Naive thymus-derived CD4-positive, alpha-beta T cell (primary cell): ENCODE results near the gene HECW1. TPM values are rescaled to one million over a fixed set of nuclear protein-coding genes. Genes with fewer than 3 reads are reported as not detected.
A peak's percentile ranks its signal among the peaks of the same experiment; 100 is the strongest.

Experiments
- ATAC-seq: fragments of 150-1000 bp; cut with Tn5 transposase; 2 replicates; pipeline ENCODE4 v1.10.0; 2021; ENCODE audit warnings: mild to moderate bottlenecking, moderate library complexity
- CTCF ChIA-PET: fragments of 350-600 bp; sonication (Branson Sonifier 250); formaldehyde crosslinking; loops from one replicate; lab custom pipeline; 2021; ENCODE audit warnings: antibody characterized with exemption; lab: Charles Lee
- POLR2A ChIA-PET: fragments of 350-600 bp; sonication (Branson Sonifier 250); formaldehyde crosslinking; loops from one replicate; lab custom pipeline; 2021; ENCODE audit warnings: antibody characterized with exemption, inconsistent platforms; lab: Charles Lee
- DNase-seq, 9 donors: peaks; one replicate each; pipeline versions ENCODE4 v3.0.0 to v3.0.0-alpha.2; 2020 to 2022; ENCODE audit warnings: mixed read lengths in 1 of 9
- H3K27ac ChIP-seq: one replicate; pipeline ENCODE4 v1.7.0; 2013; ENCODE audit warnings: mild to moderate bottlenecking, low read depth, low read length, moderate library complexity
- H3K27me3 ChIP-seq, 2 donors: one replicate each; pipeline ENCODE4 v1.7.0; 2013; ENCODE audit warnings: low read length in 2 of 2, mild to moderate bottlenecking in 2 of 2, moderate library complexity in 2 of 2; ENCODE audit not compliant: control insufficient read depth in 2 of 2, insufficient read depth in 2 of 2
- H3K36me3 ChIP-seq, 3 experiments: 1 replicate in 2 of 3; 2 replicates in 1 of 3; pipeline ENCODE4 v1.7.0; 2013; ENCODE audit warnings: low read length in 3 of 3, mild to moderate bottlenecking in 3 of 3, moderate library complexity in 1 of 3; ENCODE audit not compliant: insufficient read depth in 3 of 3, control insufficient read depth in 2 of 3
- H3K4me1 ChIP-seq, 2 donors: one replicate each; pipeline ENCODE4 v1.7.0; 2013; ENCODE audit warnings: low read length in 2 of 2, mild to moderate bottlenecking in 2 of 2, moderate library complexity in 1 of 2; ENCODE audit not compliant: control insufficient read depth in 2 of 2, insufficient read depth in 2 of 2
- H3K4me3 ChIP-seq: 2 replicates; pipeline ENCODE4 v1.7.0; 2013; ENCODE audit warnings: mild to moderate bottlenecking, low read length
- H3K9me3 ChIP-seq, 3 experiments: 1 replicate in 2 of 3; 2 replicates in 1 of 3; pipeline ENCODE4 v1.7.0; 2013; ENCODE audit warnings: low read length in 3 of 3; ENCODE audit not compliant: control insufficient read depth in 2 of 3
- H3K27ac Mint-ChIP-seq, 9 donors: one replicate each; pipeline ENCODE4 v1.8.0; 2020 to 2022; ENCODE audit warnings: mixed read lengths in 9 of 9, mild to moderate bottlenecking in 8 of 9, moderate library complexity in 5 of 9, inconsistent platforms in 2 of 9
- H3K27me3 Mint-ChIP-seq, 5 donors: one replicate each; pipeline ENCODE4 v1.8.0; 2021 to 2022; ENCODE audit warnings: mixed read lengths in 5 of 5, mild to moderate bottlenecking in 1 of 5
- H3K36me3 Mint-ChIP-seq, 5 donors: one replicate each; pipeline ENCODE4 v1.8.0; 2020 to 2022; ENCODE audit warnings: mixed read lengths in 5 of 5, mild to moderate bottlenecking in 3 of 5, inconsistent platforms in 1 of 5
- H3K4me1 Mint-ChIP-seq, 7 donors: one replicate each; pipeline ENCODE4 v1.8.0; 2020 to 2022; ENCODE audit warnings: mixed read lengths in 7 of 7, mild to moderate bottlenecking in 3 of 7, inconsistent platforms in 1 of 7
- H3K4me3 Mint-ChIP-seq, 10 donors: one replicate each; pipeline ENCODE4 v1.8.0; 2020 to 2022; ENCODE audit warnings: mild to moderate bottlenecking in 10 of 10, mixed read lengths in 10 of 10, moderate library complexity in 6 of 10, inconsistent platforms in 2 of 10
- H3K9me3 Mint-ChIP-seq, 11 donors: one replicate each; pipeline ENCODE4 v1.8.0; 2020 to 2022; ENCODE audit warnings: mixed read lengths in 11 of 11, mild to moderate bottlenecking in 4 of 11, inconsistent platforms in 1 of 11, moderate library complexity in 1 of 11
- intact Hi-C, 2 donors: fragments of 100-400 bp; cut with micrococcal nuclease; formaldehyde crosslinking; loops; one replicate each; pipeline ENCODE4 v1.15.1; 2023
- polyA plus RNA-seq, 2 donors: library from polyadenylated mRNA; unstranded; fragments of 300-500 nt; fragmentation: Illumina TruSeq; gene quantifications; one replicate each; pipeline ENCODE4 v1.2.3, GENCODE V29; 2021
- total RNA-seq, 6 experiments: library from RNA in 5 of 6; stranded (reverse) in 5 of 6; gene quantifications; 1 replicate in 5 of 6; 2 replicates in 1 of 6; pipeline ENCODE4 v1.2.3 and lab custom pipeline; 2021 to 2026

HECW1 gene
- total and polyA plus RNA-seq, 7 experiments from 2014 or later: not detected

- H3K4me3 Mint-ChIP-seq: no peak overlapping the region
- H3K4me1 ChIP-seq: no peaks in the 10 kb centered on the region
- H3K36me3 ChIP-seq: no peaks in the 10 kb centered on the region
- peak in 2 of 9 donors; percentile 9 to 13 for DNase-seq
- intact Hi-C loops: no loop called here
- POLR2A ChIA-PET: no interaction called here
- no peaks in the 10 kb centered on the region for H3K9me3 ChIP-seq
- CTCF ChIA-PET: no interaction called here
- no peak overlapping the region for H3K27ac Mint-ChIP-seq
- no peaks in the 10 kb centered on the region for H3K36me3 Mint-ChIP-seq
- H3K27me3 ChIP-seq: no peaks in the 10 kb centered on the region
- H3K9me3 Mint-ChIP-seq: no peaks in the 10 kb centered on the region
- peaks cover 0 to 12% (median 3%) of the 10 kb centered on the region in 7 donors for H3K4me1 Mint-ChIP-seq
- H3K27ac ChIP-seq: no peak overlapping the region
- no peak for ATAC-seq
- peaks cover 0 to 6% (median 4%) of the 10 kb centered on the region in 5 donors for H3K27me3 Mint-ChIP-seq
- no peak overlapping the region for H3K4me3 ChIP-seq
Observed at GRCh38 chr7:43508461-43508860, 396.0 kb downstream of the HECW1 start.

- Mint-ChIP-seq H3K36me3 (no peaks in the 10 kb centered on the region), H3K27me3 (peaks cover 4 to 15% (median 6%) of the 10 kb centered on the region in 5 donors), H3K9me3 (no peaks in the 10 kb centered on the region), H3K4me1 (peaks cover 0 to 12% (median 3%) of the 10 kb centered on the region in 7 donors), H3K27ac (peak overlapping the region in 1 of 9 donors; percentile 22), H3K4me3 (no peak overlapping the region)
- DNase-seq (no peak), ATAC-seq (no peak)
- no peaks in the 10 kb centered on the region for H3K4me1 ChIP-seq
- ChIA-PET CTCF (no interaction called here), POLR2A (no interaction called here)
- no peak overlapping the region for H3K27ac ChIP-seq
- H3K4me3 ChIP-seq: no peak overlapping the region
- H3K27me3 ChIP-seq: peaks cover 0 to 3% of the 10 kb centered on the region in 2 donors
- intact Hi-C loops: no loop called here
- H3K36me3 ChIP-seq: no peaks in the 10 kb centered on the region
- no peaks in the 10 kb centered on the region for H3K9me3 ChIP-seq
Observed at GRCh38 chr7:43509906-43510305, 397.5 kb downstream of the HECW1 start.

DNA sequence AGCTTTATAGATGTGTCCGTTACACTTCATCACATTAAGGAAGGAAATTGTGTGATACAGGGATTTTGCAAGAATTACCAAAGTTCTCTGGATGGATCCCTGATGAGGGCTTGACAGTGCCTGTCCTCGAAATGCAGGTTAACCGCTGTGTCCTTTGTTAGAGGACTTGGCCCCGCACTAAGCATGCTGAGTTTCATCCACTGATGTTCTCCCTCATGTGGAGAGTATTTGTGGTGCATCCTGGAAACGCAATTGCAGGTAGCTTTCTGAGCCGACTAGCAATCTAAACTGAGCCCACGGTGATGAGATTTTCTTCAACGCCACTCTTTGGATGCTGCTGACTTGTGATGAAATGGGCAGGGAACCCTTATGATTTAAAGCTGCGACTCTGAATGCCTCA, 398.6 kb downstream of the HECW1 start:
- Histone ChIP-seq H3K27me3 (peaks cover 0 to 3% of the 10 kb centered on the region in 2 donors), H3K9me3 (no peaks in the 10 kb centered on the region), H3K4me1 (no peaks in the 10 kb centered on the region), H3K4me3 (no peak overlapping the region), H3K27ac (no peak overlapping the region), H3K36me3 (no peaks in the 10 kb centered on the region)
- no peaks in the 10 kb centered on the region for H3K9me3 Mint-ChIP-seq
- intact Hi-C loops: no loop called here
- no peak overlapping the region for H3K4me3 Mint-ChIP-seq
- ATAC-seq: no peak
- ChIA-PET CTCF (no interaction called here), POLR2A (no interaction called here)
- no peak overlapping the region for H3K27ac Mint-ChIP-seq
- H3K36me3 Mint-ChIP-seq: no peaks in the 10 kb centered on the region
- DNase-seq: no peak
- H3K4me1 Mint-ChIP-seq: peaks cover 0 to 12% (median 3%) of the 10 kb centered on the region in 7 donors
- H3K27me3 Mint-ChIP-seq: peaks cover 6 to 20% (median 7%) of the 10 kb centered on the region in 5 donors

DNA sequence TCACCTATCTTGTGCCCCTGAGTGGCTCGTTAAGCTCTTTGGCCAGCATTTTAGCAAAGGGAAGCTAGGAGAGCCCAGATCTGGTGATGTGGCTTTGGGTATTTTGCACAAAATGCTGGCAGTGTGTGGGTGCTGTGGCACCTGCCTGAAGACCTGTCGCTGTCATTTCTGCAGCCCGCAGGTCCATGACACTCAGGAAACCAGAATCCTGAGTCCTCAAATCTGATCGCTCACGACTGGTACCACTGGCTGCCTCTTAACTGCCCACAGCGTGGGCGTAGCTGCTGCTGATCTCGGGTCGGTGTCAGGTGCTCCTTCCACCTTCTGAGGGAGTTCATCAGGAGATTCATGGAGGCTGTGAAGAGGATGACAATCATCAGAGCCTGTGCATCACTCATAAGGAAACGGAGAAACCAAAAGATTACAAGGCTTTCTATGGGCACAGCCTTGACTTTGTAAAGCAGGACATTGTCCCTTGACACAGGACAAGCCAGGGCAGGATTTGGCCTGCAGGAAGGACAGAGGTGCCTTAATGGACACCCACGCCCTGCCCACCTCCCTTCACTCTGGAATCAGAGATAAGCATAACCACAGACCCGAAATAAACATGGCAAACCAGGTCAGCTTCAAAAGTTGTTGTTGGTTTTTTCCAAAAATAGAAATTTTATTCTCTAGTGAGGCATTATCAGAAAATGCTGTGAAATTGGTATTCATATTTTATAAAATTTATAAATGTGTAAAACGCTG, 399.5 kb downstream of the HECW1 start:
- H3K4me1 Mint-ChIP-seq: peaks cover 0 to 12% (median 3%) of the 10 kb centered on the region in 7 donors
- Histone ChIP-seq H3K27me3 (peaks cover 0 to 3% of the 10 kb centered on the region in 2 donors), H3K36me3 (no peaks in the 10 kb centered on the region), H3K9me3 (no peaks in the 10 kb centered on the region), H3K4me3 (no peak overlapping the region), H3K4me1 (no peaks in the 10 kb centered on the region), H3K27ac (no peak overlapping the region)
- ATAC-seq (no peak), DNase-seq (no peak)
- intact Hi-C loops: no loop called here
- ChIA-PET POLR2A (no interaction called here), CTCF (interaction anchor here (0.8 kb wide), 1 partner anchor 217 kb away, joined by 3 read pairs; the partner anchor contains the start of gene COA1)
- H3K9me3 Mint-ChIP-seq: no peaks in the 10 kb centered on the region
- H3K36me3 Mint-ChIP-seq: no peaks in the 10 kb centered on the region
- no peak overlapping the region for H3K27ac Mint-ChIP-seq
- H3K27me3 Mint-ChIP-seq: peaks cover 6 to 17% (median 9%) of the 10 kb centered on the region in 5 donors
- H3K4me3 Mint-ChIP-seq: no peak overlapping the region

GRCh38 chr7:43513251-43513650, 400.8 kb downstream of the HECW1 start:
- Mint-ChIP-seq H3K4me3 (no peak overlapping the region), H3K27me3 (peaks cover 6 to 17% (median 9%) of the 10 kb centered on the region in 5 donors), H3K36me3 (no peaks in the 10 kb centered on the region), H3K9me3 (no peaks in the 10 kb centered on the region), H3K27ac (peak overlapping the region in 1 of 9 donors; percentile 15), H3K4me1 (peaks cover 0 to 14% (median 3%) of the 10 kb centered on the region in 7 donors)
- no peak for DNase-seq
- POLR2A ChIA-PET: no interaction called here
- CTCF ChIA-PET: no interaction called here
- peaks cover 0 to 3% of the 10 kb centered on the region in 2 donors for H3K27me3 ChIP-seq
- intact Hi-C loops: no loop called here
- no peaks in the 10 kb centered on the region for H3K9me3 ChIP-seq
- H3K27ac ChIP-seq: no peak overlapping the region
- no peak for ATAC-seq
- no peaks in the 10 kb centered on the region for H3K4me1 ChIP-seq
- H3K36me3 ChIP-seq: no peaks in the 10 kb centered on the region
- no peak overlapping the region for H3K4me3 ChIP-seq

- POLR2A ChIA-PET: no interaction called here
- intact Hi-C loops: no loop called here
- Mint-ChIP-seq H3K4me1 (peaks cover 0 to 14% (median 0%) of the 10 kb centered on the region in 7 donors), H3K4me3 (no peak overlapping the region), H3K27ac (no peak overlapping the region), H3K36me3 (no peaks in the 10 kb centered on the region), H3K9me3 (no peaks in the 10 kb centered on the region), H3K27me3 (peaks cover 6 to 17% (median 9%) of the 10 kb centered on the region in 5 donors)
- H3K4me1 ChIP-seq: no peaks in the 10 kb centered on the region
- ATAC-seq: no peak
- DNase-seq: no peak
- CTCF ChIA-PET: no interaction called here
- H3K27me3 ChIP-seq: peaks cover 0 to 3% of the 10 kb centered on the region in 2 donors
- no peaks in the 10 kb centered on the region for H3K36me3 ChIP-seq
- H3K27ac ChIP-seq: no peak overlapping the region
- H3K9me3 ChIP-seq: no peaks in the 10 kb centered on the region
- H3K4me3 ChIP-seq: no peak overlapping the region
Observed at GRCh38 chr7:43516581-43517342, 404.3 kb downstream of the HECW1 start.
